DMS53 (cell line): ENCODE results near the gene TNRC6B.
"Not testable (repeated sequence)": the region's sequence is repeated elsewhere in the genome, so short reads cannot be mapped to it uniquely, and the experiment has no call there.

Experiments
- DNase-seq: peaks from one replicate; lab custom pipeline; 2025; lab: John Stamatoyannopoulos, UW

The TNRC6B gene

DNA sequence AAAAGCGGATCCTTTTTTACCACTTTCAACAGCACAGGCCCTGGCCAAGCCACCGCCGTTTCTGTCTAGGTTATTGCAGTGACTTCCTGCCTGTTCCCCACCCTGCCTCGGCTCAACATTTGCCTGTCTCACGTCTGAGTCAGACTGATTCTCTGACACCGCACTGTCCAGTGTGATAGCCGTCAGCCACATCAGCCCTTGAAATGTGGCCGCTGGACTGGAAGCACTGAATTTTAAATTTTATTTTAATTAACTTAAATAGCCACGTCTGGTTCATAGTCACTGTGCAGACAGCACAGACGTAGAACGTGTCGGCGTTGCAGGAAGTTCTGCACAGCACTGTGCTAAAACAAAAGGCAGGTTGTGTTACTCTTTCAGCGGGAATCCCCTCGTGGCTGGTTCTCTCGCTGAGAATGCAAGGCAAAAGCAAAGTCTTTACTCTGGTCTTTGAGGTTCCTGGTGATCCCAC lies 112.3 kb downstream of the TNRC6B start:
- no peak for DNase-seq

DNA sequence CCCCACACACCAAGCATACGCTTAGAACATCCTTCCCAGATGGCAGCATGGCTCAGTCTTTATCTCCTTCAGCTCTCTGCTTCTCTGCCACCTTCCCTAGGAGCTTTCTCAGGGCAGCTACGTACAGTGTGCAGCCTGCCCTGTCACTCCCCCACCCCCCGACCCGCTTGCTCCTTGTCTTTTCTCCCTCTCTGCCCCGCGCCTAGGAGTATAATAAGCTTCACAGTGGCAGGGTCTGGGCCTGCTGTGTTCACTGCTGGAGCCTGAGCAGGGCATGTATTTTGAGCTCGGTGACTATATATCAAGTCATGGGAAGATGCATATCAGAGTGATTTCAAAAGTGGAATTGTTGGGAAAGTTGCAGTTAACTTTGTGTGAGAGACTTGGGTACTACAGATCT lies 112.8 kb downstream of the TNRC6B start:
- DNase-seq: no peak

DNA sequence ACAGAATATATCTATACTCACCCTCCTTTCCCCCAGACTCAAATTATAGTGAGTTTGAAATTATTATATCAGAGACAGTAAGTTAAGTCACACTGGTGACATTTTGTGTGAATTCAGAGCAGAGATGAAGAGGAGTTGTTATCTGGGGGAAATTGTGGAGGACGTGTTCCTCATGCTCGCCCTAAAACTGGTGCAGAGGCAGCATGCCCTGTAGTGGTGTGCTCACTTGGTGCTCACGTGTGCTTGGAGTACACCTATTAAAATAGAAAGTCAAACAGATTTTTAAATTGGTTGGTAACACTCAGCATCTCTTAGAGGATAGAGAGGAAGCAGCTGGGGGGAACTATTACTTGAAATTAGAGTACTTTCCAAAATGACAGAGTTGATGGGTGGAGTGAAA lies 117.0 kb downstream of the TNRC6B start:
- DNase-seq: no peak

DNA sequence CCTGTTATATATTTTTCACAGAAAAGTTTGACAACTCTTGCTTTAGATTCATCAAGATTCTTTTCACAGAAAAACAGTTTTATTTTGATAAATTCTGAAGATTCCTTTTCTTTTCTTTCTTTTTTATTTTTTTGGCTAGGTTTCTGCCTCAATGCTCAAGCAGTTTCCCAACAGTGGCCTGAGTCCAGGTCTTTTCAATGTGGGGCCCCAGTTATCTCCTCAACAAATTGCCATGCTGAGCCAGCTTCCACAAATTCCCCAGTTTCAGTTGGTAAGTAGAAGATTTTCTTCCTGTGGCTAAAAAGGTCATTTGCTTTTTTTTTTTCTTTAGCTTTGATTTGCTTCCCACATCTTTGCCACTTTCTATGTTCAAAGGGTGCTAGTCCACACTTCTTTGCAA lies 122.6 kb downstream of the TNRC6B start:
- DNase-seq: no peak

DNA sequence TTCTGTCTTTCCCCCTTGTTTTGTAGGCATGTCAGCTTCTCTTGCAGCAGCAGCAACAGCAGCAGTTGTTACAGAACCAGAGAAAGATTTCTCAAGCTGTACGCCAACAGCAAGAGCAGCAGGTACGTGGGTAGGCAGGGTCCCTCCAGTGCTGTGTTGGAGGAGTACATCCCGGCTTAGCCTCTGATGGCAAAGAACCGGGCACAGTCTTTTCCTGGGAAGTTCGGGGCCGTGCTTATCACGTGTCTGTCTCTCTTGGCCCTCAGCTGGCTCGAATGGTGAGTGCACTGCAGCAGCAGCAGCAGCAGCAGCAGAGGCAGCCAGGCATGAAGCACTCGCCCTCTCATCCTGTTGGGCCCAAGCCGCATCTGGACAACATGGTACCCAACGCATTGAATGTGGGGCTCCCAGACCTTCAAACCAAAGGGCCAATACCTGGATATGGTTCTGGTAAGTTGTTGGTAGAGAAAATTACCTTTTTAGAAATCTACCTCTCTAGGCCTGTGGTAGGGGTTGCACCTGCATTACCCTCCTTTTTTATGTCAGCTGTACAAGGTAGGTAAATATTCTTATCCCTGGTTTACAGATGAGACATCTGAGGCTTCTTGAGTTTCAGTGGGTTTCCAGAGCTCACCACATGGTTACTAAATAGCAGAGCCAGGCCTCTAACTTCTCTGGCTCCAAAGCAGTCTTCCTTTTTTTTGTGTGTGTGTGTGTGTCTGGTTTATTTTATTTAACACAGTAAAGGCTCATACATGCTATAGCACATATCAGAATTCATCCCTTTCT lies 123.4 kb downstream of the TNRC6B start:
- no peak for DNase-seq

DNA sequence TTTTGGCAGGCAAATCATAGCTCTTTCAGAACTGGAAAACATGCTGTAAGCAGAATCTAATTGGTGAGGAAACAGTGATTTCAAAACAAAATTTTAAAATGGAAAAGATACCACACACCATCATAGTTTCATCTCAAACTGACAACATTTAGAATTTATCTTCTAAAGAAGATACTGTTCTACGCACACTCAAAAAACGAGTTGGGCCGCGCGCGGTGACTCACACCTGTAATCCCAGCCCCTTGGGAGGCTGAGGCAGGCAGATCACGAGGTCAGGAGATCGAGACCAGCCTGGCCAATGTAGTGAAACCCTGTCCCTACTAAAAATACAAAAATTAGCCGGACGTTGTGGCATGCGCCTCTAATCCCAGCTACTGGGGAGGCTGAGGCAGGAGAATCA lies 124.4 kb downstream of the TNRC6B start:
- no peak for DNase-seq

DNA sequence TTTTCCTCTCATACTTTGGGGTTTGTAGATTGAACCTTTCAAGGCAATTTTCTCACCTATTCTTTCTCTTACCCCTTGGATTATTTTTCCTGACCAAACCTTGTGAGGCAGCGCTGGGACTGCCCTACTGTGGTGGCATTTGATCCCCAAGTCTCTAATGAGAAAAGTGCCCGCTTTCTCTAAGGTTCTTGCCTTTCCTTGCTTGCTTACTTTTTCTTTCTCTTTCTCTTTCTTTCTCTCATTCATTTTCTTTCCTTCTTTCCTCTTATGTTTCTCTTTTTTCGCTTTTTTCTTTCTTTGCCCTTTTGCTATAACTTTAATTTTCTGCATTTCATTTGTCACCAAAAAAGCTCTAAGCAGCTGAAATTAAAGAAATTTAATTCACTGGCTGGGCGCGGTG lies 127.9 kb downstream of the TNRC6B start:
- DNase-seq: no peak

DNA sequence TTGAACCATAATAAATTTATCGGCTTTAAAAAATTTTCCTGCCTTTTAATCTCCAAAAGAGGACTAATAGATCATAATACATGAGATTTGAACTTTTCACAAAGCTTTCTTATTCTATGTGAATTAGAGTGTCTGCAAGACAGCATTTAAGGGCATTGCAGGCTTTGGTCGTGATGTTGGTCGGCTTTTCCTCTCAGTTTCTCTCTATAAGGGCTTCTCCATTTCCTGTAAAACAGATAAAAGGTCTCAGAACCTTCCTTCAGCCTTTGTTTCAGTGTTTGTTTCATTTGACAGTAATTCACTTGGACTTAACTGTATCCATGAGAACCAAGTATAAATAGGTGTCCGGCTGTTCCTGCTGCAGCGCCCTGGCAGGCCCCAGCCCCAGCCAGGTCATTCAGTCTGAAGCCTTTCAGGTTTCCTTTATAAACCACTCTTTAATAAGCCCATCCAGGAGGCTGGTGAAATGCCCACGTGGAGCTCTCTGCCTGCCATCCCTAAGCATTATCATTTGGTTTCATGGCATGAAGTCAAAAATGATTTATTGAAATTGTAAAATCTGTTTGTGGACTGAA lies 131.4 kb downstream of the TNRC6B start:
- no peak for DNase-seq

DNA sequence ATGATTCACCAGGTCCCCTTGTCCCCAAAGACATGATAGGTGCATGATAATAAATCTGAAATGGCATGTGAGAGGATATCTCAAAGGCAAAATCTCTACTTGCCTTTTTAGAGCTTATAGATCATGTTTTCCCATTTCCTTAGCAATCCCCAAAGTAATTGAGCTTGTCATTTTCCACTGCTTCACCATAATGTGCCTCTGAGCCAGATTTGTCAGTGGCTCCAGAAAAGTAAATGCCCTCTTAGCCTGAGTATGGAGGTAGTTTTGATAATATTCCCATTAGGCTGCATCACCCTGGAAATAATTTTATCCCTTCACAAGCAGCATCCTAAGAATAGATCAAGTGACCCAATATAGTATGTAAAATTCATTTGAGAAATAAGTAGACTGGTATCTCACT lies 131.9 kb downstream of the TNRC6B start:
- no peak for DNase-seq

DNA sequence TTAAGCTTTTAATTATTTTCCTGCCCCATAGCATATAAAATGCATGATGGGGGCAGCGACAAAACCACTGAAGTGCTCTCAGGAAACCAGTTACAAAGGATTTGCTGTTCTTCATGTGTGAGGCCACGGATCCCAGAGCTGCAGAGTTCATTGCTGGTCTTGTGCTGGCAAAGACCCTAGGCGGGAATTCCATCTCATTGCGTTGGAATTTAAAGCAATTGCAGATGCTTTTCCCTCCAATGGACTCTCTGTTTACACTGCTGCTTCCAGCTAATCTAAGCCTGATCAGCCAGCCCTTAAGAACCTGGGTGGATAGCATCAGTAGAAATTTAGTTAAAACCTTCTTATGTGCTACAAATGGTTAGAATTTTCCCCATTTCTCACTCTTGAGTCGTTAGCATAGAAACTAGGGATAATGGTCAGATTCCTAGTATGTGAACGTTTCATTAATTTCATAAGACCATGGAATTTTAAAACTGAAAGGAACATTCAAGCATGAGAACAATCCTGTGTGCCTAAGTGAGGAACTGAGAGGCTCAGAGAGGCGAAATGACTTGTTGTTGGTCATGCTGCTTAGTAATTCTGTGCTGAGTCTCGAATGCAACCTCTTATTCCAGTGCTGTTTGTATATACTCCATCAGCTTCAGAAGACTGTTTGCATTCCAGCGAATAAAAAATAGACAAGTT lies 132.5 kb downstream of the TNRC6B start:
- no peak for DNase-seq

DNA sequence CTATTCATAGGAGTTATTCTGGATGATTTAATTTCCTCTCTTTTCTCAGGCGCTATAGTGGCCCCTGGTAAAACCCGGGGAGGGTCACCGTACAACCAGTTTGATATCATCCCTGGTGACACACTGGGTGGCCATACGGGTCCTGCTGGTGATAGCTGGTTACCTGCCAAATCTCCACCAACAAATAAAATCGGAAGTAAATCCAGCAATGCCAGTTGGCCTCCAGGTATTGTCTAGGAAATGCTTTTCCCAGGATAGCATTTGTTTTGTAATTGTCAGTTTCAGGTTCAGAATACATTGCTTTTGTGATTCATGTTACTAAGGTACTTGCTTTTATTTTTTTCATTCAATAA lies 133.0 kb downstream of the TNRC6B start:
- no peak for DNase-seq

DNA sequence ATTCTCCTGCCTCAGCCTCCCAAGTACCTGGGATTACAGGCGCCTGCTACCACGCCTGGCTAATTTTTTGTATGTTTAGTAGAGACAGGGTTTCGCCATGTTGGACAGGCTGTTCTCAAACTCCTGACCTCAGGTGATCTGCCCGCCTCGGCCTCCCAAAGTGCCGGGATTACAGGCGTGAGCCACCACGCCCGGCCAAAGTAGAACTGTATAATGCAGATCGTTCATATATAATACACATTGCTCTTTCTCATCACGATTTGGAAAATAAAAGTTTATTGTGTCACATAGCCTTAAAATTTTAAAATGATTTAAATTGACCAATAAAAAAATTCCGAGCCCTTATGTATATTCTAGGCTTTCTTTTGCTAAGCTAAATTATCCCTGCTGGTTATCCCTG lies 133.9 kb downstream of the TNRC6B start:
- DNase-seq: not testable (repeated sequence)

DNA sequence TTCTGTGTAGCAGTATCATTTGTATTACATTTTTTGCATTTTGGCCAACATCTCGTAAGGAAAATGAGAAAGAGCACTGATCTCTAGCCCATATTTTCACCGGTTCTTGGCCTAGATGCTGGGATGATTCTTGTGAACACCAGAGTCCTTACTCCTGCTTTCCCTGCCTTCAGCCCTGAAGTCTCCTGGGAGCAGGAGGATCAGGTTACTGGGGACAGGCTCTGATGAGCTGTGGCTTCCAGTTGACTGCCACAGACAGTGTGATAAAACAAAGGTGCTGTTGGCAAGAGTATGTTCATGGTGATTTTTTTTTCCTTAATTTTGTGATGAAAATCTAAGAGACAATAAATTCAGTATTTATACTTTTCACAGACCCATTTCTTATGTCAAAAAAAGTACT lies 134.3 kb downstream of the TNRC6B start:
- DNase-seq: no peak

DNA sequence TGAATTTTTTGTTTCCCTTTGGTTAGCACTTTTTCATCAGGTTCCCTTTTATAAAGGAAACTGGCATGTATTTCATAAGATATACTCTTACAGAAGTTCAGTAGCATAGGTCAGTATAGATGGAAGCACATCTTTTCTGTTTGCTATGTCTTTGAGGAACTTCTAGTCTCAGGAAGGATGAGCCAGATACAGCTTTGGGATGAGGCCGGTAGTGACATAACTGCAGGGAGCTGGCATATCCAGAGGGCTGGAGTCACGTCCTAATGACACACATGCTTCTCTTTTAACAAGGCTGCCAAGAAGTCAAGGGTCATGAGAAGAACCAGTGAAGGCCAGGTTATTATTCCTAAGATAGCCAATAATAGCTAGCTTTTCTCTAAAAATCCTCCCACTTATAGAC lies 135.3 kb downstream of the TNRC6B start:
- no peak for DNase-seq

DNA sequence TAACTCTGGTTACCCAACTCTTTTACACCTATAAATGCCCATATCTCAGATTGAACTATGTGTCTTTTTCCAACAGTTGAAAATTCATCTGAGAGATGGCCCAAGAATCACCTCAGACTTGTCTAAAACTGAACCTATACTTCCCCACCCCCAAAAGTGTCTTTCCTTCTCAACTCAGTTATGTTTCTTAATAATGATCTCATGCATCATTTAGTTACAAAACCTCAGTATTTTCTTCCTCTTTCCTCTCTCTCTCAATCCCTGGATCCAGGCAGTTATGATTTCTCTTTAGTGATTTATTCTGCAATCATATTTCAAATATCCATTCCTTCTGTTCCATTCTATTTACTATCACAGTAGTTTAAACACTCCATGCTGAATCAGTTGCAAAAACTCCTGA lies 136.3 kb downstream of the TNRC6B start:
- DNase-seq: no peak

DNA sequence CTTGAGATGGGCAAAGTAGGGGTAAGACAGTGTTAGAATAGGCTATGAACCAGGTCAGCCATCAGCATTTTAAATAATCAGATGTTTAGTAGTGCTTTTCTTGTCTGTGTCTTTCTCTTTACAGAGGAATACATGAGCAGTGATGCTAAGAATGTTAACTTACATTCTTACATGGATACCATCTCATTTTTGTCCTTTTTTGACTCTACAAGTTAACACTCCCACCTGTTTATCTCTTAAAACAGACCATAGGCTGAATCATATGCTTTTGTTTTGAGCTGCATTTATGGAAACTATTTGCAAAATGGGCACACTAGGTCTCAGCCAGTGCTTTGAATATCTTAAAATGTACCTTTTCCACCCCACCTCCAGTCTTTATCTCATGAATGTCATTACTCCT lies 143.0 kb downstream of the TNRC6B start:
- DNase-seq: no peak

DNA sequence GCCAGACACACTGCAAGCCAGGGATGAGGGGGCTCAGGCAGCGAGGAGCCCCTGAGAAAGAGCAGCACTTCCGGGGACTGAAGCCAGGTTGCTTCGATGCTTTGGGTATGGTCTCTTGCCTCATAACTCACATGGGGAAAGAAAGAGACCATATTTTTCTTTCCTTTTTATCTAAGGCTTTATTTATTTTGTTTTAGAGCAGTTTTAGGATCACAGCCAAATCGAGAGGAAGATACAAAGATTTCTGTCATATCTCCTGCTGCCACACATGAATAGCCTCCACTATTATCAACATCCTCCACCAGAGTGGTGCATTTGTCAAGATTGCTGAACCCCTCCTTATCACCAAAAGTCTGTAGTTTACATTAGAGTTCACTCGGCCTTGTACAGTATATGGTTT lies 144.3 kb downstream of the TNRC6B start:
- DNase-seq: no peak

DNA sequence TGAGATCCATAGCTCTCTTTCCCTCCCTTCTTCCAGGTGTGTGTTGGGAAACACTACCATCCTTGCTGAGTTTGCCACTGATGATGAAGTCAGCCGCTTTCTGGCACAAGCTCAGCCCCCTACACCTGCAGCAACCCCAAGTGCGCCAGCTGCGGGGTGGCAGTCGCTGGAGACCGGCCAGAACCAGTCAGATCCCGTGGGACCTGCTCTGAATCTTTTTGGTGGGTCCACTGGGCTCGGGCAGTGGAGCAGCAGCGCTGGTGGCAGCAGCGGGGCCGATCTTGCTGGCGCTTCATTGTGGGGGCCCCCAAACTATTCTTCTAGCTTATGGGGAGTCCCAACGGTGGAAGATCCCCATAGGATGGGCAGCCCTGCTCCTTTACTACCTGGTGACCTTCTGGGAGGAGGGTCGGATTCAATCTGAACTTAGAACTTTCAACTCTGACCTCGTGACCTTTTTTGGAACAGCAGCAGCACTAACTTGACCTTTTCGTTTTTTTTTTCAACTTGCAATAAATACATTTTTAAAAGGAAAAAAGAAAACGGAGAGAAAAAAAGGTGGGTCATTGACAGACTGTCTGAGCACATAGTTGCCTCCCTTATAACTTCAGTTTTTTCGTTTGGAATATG lies 145.2 kb downstream of the TNRC6B start:
- no peak for DNase-seq

DNA sequence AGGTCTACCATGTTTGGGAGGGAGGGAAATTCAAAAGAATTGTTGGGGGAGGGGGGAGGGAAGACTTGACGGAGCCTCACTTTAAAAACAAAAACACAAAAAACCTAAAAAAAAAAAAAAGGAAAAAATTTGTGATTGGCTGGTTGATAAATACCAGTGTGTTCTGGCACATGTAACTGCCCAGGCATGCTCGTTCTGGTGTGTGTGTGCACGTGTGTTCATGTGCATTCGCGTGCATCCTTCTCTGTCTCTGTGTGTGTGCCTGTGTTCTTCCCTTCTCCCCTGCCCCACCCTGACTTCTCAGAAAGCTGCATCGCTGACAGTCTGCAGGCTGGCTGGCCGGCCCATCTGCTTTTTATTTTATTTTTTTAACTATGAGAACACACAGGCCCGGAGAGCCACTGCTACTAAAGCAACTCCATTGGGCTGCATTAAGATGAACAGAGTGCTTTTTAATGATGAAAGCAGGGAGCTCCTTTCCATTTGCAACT lies 146.0 kb downstream of the TNRC6B start:
- no peak for DNase-seq

DNA sequence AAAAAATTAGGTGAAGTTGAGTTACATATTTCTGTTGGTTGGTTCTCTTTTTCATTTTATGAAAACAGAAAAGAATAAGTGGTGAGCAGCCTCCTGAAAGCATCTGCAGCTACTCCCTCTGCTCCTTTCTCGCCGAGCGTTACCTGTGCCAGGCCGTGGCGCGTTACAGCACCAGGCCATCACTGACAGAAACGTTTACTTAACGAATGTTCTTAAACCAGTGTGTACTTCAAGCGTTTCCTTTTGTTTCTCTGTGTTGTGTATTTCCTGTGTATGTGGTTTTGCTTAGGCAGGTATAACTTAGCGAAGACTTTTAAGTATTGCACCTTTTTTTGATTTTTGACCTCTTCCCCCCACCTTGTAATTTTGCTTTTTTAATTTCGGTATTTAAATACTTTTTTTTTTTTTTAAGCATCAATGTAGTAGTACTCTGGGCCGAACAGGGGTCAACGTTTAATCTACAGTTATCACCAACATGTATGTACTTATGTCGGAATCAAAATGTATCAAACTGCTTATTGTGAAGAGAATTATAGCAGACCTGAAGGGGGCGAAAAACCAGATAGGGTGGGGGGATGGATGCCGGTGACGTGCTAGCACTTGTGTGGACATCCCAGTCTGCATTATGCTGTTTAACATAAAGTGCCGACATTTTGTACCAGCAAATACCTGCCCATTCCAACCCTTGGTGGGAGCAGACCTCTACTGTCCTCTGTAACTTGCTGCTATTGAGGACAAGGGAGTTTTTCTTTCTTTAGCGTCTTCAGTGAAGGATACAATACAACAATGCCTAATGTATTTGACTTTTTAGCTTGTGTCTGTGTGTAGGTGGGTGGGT lies 147.0 kb downstream of the TNRC6B start:
- no peak for DNase-seq

DNA sequence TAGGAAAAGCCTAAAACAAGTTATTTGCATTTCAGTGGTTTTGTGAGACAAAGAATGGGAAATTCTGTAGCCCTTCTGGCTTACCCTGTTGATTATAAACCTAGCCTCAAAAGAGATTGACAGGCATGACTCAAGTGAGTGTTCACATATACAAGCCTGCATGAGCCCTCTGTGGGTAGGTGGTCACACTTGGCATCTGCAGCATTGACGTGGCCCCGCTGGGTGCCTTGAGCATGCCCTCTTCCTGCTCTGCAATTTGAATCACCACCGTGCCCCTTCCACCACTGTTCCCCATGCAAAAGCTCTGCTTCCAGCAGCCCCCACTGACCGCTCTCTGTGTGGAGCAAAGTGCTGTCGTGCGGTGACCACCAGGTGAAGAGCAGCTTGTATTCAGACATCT lies 147.6 kb downstream of the TNRC6B start:
- DNase-seq: no peak
